ENCODE measurements around the gene RALY.
A peak's percentile ranks its signal among the peaks of the same experiment; 100 is the strongest.

Gene RALY

GRCh38 chr20:34111702-34112599 lies 118.2 kb downstream of the RALY start, which contains the start of gene EIF2S2:
TSS of gene EIF2S2 (minus strand) at chr20:34112243. CDS start at chr20:34112110, 133 bp downstream.
- H3K36me3 ChIP-seq (ENCODE audit: insufficient read depth, low read length) = peaks cover 6% of the 10 kb centered on the region; the same call in 1 of the 2 replicates
- H3K27me3 ChIP-seq (ENCODE audit: insufficient read depth, low read length, poor library complexity, severe bottlenecking) = peaks cover 7% of the 10 kb centered on the region
- peaks cover 43% of the 10 kb centered on the region for H3K4me1 ChIP-seq (ENCODE audit: insufficient read depth, low read length, poor library complexity, severe bottlenecking)
- H4K20me1 ChIP-seq (ENCODE audit: insufficient read depth, low read length, poor library complexity, severe bottlenecking) = peaks cover 47% of the 10 kb centered on the region
- peak within 1 kb of the TSS; percentile 84 for H3K4me3 ChIP-seq (ENCODE audit: low read length, poor library complexity, severe bottlenecking)
- no peaks in the 10 kb centered on the region for H3K9me3 ChIP-seq (ENCODE audit: insufficient read depth, low read depth, low read length)
- TF ChIP-seq CTCF (conservative IDR thresholded peaks at IDR 0.05; ENCODE audit: low read length) (no peak), EZH2phosphoT487 (IDR thresholded peaks at IDR 0.05; ENCODE audit: borderline replicate concordance) (no peak)
- H3F3A ChIP-seq (ENCODE audit: low read depth) = no peaks in the 10 kb centered on the region
- H2AFZ ChIP-seq (ENCODE audit: low read length) = peak within 1 kb of the TSS; percentile 88
- no peaks in the 10 kb centered on the region for H3K9me2 ChIP-seq (replicated peaks; ENCODE audit: low read depth, low read length)
- H3K4me2 ChIP-seq (ENCODE audit: low read depth, low read length, poor library complexity, severe bottlenecking) = peak within 1 kb of the TSS; percentile 99
- peak within 1 kb of the TSS; percentile 87 for H3K9ac ChIP-seq (ENCODE audit: low read depth, low read length, poor library complexity, severe bottlenecking)
- H3K79me2 ChIP-seq (ENCODE audit: insufficient read depth, low read length) = peaks cover 51% of the 10 kb centered on the region

- H2AFZ ChIP-seq (ENCODE audit: low read length) = peak overlapping the region; percentile 88
- peak overlapping the region; percentile 87 for H3K9ac ChIP-seq (ENCODE audit: low read depth, low read length, poor library complexity, severe bottlenecking)
- peaks cover 44% of the 10 kb centered on the region for H3K79me2 ChIP-seq (ENCODE audit: insufficient read depth, low read length)
- peaks cover 36% of the 10 kb centered on the region for H3K4me1 ChIP-seq (ENCODE audit: insufficient read depth, low read length, poor library complexity, severe bottlenecking)
- peaks cover 40% of the 10 kb centered on the region for H4K20me1 ChIP-seq (ENCODE audit: insufficient read depth, low read length, poor library complexity, severe bottlenecking)
- H3K9me3 ChIP-seq (ENCODE audit: insufficient read depth, low read depth, low read length) = no peaks in the 10 kb centered on the region
- no peak for TF ChIP-seq CTCF (conservative IDR thresholded peaks at IDR 0.05; ENCODE audit: low read length)
- no peak for TF ChIP-seq EZH2phosphoT487 (IDR thresholded peaks at IDR 0.05; ENCODE audit: borderline replicate concordance)
- H3F3A ChIP-seq (ENCODE audit: low read depth) = no peaks in the 10 kb centered on the region
- peaks cover 6% of the 10 kb centered on the region; the same call in 1 of the 2 replicates for H3K36me3 ChIP-seq (ENCODE audit: insufficient read depth, low read length)
- H3K27me3 ChIP-seq (ENCODE audit: insufficient read depth, low read length, poor library complexity, severe bottlenecking) = peaks cover 7% of the 10 kb centered on the region
- H3K9me2 ChIP-seq (replicated peaks; ENCODE audit: low read depth, low read length) = no peaks in the 10 kb centered on the region
- H3K4me2 ChIP-seq (ENCODE audit: low read depth, low read length, poor library complexity, severe bottlenecking) = peak overlapping the region; percentile 91
- H3K4me3 ChIP-seq (ENCODE audit: low read length, poor library complexity, severe bottlenecking) = peak overlapping the region; percentile 84
Observed at GRCh38 chr20:34112600-34113101, 118.9 kb downstream of the RALY start.

GRCh38 chr20:34114809-34115208 lies 121.1 kb downstream of the RALY start:
- H3K4me2 ChIP-seq (ENCODE audit: low read depth, low read length, poor library complexity, severe bottlenecking) = no peak overlapping the region
- no peaks in the 10 kb centered on the region for H3K36me3 ChIP-seq (ENCODE audit: insufficient read depth, low read length)
- H3K79me2 ChIP-seq (ENCODE audit: insufficient read depth, low read length) = peaks cover 22% of the 10 kb centered on the region
- peaks cover 18% of the 10 kb centered on the region for H4K20me1 ChIP-seq (ENCODE audit: insufficient read depth, low read length, poor library complexity, severe bottlenecking)
- TF ChIP-seq CTCF (conservative IDR thresholded peaks at IDR 0.05; ENCODE audit: low read length) (no peak), EZH2phosphoT487 (IDR thresholded peaks at IDR 0.05; ENCODE audit: borderline replicate concordance) (no peak)
- no peaks in the 10 kb centered on the region for H3K9me3 ChIP-seq (ENCODE audit: insufficient read depth, low read depth, low read length)
- H3K4me1 ChIP-seq (ENCODE audit: insufficient read depth, low read length, poor library complexity, severe bottlenecking) = peaks cover 16% of the 10 kb centered on the region
- H3K9ac ChIP-seq (ENCODE audit: low read depth, low read length, poor library complexity, severe bottlenecking) = no peak overlapping the region
- no peaks in the 10 kb centered on the region for H3K9me2 ChIP-seq (replicated peaks; ENCODE audit: low read depth, low read length)
- no peaks in the 10 kb centered on the region for H3F3A ChIP-seq (ENCODE audit: low read depth)
- peaks cover 7% of the 10 kb centered on the region for H3K27me3 ChIP-seq (ENCODE audit: insufficient read depth, low read length, poor library complexity, severe bottlenecking)
- no peak overlapping the region for H3K4me3 ChIP-seq (ENCODE audit: low read length, poor library complexity, severe bottlenecking)
- no peak overlapping the region for H2AFZ ChIP-seq (ENCODE audit: low read length)

Data from Loucy (cell line).